CD14-positive monocyte (primary cell): Measurements from ENCODE around the gene OR5H15. TPM values are rescaled to one million over a fixed set of nuclear protein-coding genes. Genes with fewer than 3 reads are reported as not detected.

Source experiments
- DNase-seq, 3 donors: peaks; one replicate each; pipeline ENCODE4 v3.0.0-alpha.2; 2011 to 2022
- H2AFZ ChIP-seq: 2 replicates; pipeline ENCODE4 v1.6.0; 2012; ENCODE audit warnings: mild to moderate bottlenecking, low read depth, low read length, inconsistent platforms; ENCODE audit not compliant: insufficient read depth, poor library complexity, severe bottlenecking
- H3K27ac ChIP-seq, 2 donors: 1 replicate in 1 of 2; 2 replicates in 1 of 2; pipeline ENCODE4 v1.5.1; 2012 to 2013; ENCODE audit warnings: low read length in 2 of 2, control low read depth in 1 of 2, inconsistent platforms in 1 of 2, low read depth in 1 of 2, mild to moderate bottlenecking in 1 of 2
- H3K27me3 ChIP-seq, 2 donors: one replicate each; pipeline versions ENCODE4 v1.6.0 to v1.6.1; 2011 to 2013; ENCODE audit warnings: low read length in 2 of 2; ENCODE audit not compliant: control insufficient read depth in 2 of 2, insufficient read depth in 2 of 2
- H3K36me3 ChIP-seq, 2 donors: replicated peaks in 1 of 2; 1 replicate in 1 of 2; 2 replicates in 1 of 2; pipeline versions ENCODE4 v1.5.1 to v1.6.1; 2012 to 2013; ENCODE audit warnings: low read length in 2 of 2, control low read depth in 1 of 2, inconsistent platforms in 1 of 2, mild to moderate bottlenecking in 1 of 2; ENCODE audit not compliant: insufficient read depth in 2 of 2, control insufficient read depth in 1 of 2
- H3K4me1 ChIP-seq, 2 donors: 1 replicate in 1 of 2; 2 replicates in 1 of 2; pipeline versions ENCODE4 v1.5.1 to v1.6.1; 2012 to 2013; ENCODE audit warnings: low read length in 2 of 2, control low read depth in 1 of 2, inconsistent platforms in 1 of 2, mild to moderate bottlenecking in 1 of 2, moderate library complexity in 1 of 2; ENCODE audit not compliant: insufficient read depth in 2 of 2, control insufficient read depth in 1 of 2
- H3K4me2 ChIP-seq: replicated peaks from 2 replicates; pipeline ENCODE3; 2012; ENCODE audit warnings: low read length, moderate library complexity, mild to moderate bottlenecking; ENCODE audit not compliant: poor library complexity, severe bottlenecking; ENCODE audit errors: extremely low read depth
- H3K4me3 ChIP-seq, 3 experiments: fragments of 200-600 bp in 1 of 3; sonication (generic) in 1 of 3; replicated peaks in 1 of 3; 1 replicate in 2 of 3; 2 replicates in 1 of 3; pipeline ENCODE4 v1.5.1; 2011 to 2013; ENCODE audit warnings: low read length in 3 of 3, mild to moderate bottlenecking in 3 of 3, control low read depth in 2 of 3, low read depth in 2 of 3, inconsistent platforms in 1 of 3, moderate library complexity in 1 of 3
- H3K79me2 ChIP-seq: 2 replicates; pipeline ENCODE4 v1.6.0; 2012; ENCODE audit warnings: mild to moderate bottlenecking, control low read depth, inconsistent platforms, low read length, moderate library complexity; ENCODE audit not compliant: insufficient read depth
- H3K9ac ChIP-seq: 2 replicates; pipeline ENCODE4 v1.6.0; 2017; ENCODE audit warnings: low read length, mild to moderate bottlenecking; ENCODE audit not compliant: insufficient read depth, poor library complexity, severe bottlenecking
- H3K9me3 ChIP-seq, 2 donors: replicated peaks in 1 of 2; 1 replicate in 1 of 2; 2 replicates in 1 of 2; pipeline versions ENCODE4 v1.5.1 to v1.6.1; 2012 to 2013; ENCODE audit warnings: low read length in 2 of 2, control low read depth in 1 of 2; ENCODE audit not compliant: control insufficient read depth in 1 of 2, insufficient read depth in 1 of 2
- H4K20me1 ChIP-seq: 2 replicates; pipeline ENCODE4 v1.6.0; 2012; ENCODE audit warnings: mild to moderate bottlenecking, low read length, control low read depth, moderate library complexity; ENCODE audit not compliant: insufficient read depth
- H3K27ac Mint-ChIP-seq, 7 donors: one replicate each; pipeline ENCODE4 v1.8.0; 2020; ENCODE audit warnings: mild to moderate bottlenecking in 7 of 7, mixed read lengths in 7 of 7, moderate library complexity in 6 of 7, inconsistent platforms in 2 of 7
- H3K27me3 Mint-ChIP-seq, 3 donors: one replicate each; pipeline ENCODE4 v1.8.0; 2021 to 2022; ENCODE audit warnings: low read depth in 3 of 3, mild to moderate bottlenecking in 3 of 3, mixed read lengths in 3 of 3, moderate library complexity in 3 of 3, inconsistent platforms in 1 of 3
- H3K36me3 Mint-ChIP-seq, 2 donors: one replicate each; pipeline ENCODE4 v1.8.0; 2020; ENCODE audit warnings: mixed read lengths in 2 of 2, inconsistent platforms in 1 of 2, mild to moderate bottlenecking in 1 of 2
- H3K4me1 Mint-ChIP-seq: one replicate; pipeline ENCODE4 v1.8.0; 2020; ENCODE audit warnings: mild to moderate bottlenecking, mixed read lengths
- H3K4me3 Mint-ChIP-seq, 2 donors: one replicate each; pipeline ENCODE4 v1.8.0; 2020; ENCODE audit warnings: mild to moderate bottlenecking in 2 of 2, mixed read lengths in 2 of 2, moderate library complexity in 1 of 2
- H3K9me3 Mint-ChIP-seq, 7 donors: one replicate each; pipeline ENCODE4 v1.8.0; 2020 to 2022; ENCODE audit warnings: mixed read lengths in 7 of 7, mild to moderate bottlenecking in 6 of 7, moderate library complexity in 6 of 7, inconsistent platforms in 2 of 7
- CTCF ChIP-seq: fragments of 200-600 bp; IDR thresholded peaks from one replicate; pipeline ENCODE4 v1.8.0; 2022; ENCODE audit warnings: antibody characterized with exemption, mild to moderate bottlenecking
- WGBS: methylation state at CpG from one replicate; pipeline ENCODE4 v1.1.5; 2013; ENCODE audit warnings: missing lambda C conversion rate; ENCODE audit not compliant: insufficient coverage; 5-methylcytosine and 5-hydroxymethylcytosine counted together
- intact Hi-C, 2 donors: fragments of 100-400 bp; cut with micrococcal nuclease; formaldehyde crosslinking; loops; one replicate each; pipeline versions ENCODE4 v1.15.0 to v1.15.1; 2023
- polyA minus RNA-seq: library from RNA; depleted of rRNA, polyadenylated mRNA; stranded (reverse); fragments of >200 nt; gene quantifications from 2 replicates; pipeline ENCODE4 v1.2.3, GENCODE V29; 2012
- polyA plus RNA-seq, 3 donors: library from polyadenylated mRNA; depleted of rRNA in 1 of 3; unstranded in 2 of 3; stranded (reverse) in 1 of 3; fragments of 300-500 nt in 2 of 3; fragments of >200 nt in 1 of 3; fragmentation: Illumina TruSeq in 2 of 3; gene quantifications; 1 replicate in 2 of 3; 2 replicates in 1 of 3; pipeline ENCODE4 v1.2.3, GENCODE V29; 2012 to 2021
- total RNA-seq, 12 experiments: library from RNA in 1 of 12; stranded (reverse) in 1 of 12; fragments of 120-200 nt in 1 of 12; gene quantifications; one replicate each; pipeline ENCODE4 v1.2.4 and lab custom pipeline; 2013 to 2026; ENCODE audit warnings: mixed read lengths in 6 of 12, inconsistent platforms in 1 of 12

The OR5H15 gene
- not detected for total RNA-seq (2013)
- not detected for polyA plus RNA-seq
- polyA minus RNA-seq: not detected in 2 replicates
- 0 to 0.12 (median 0) reads per million in 11 experiments for total RNA-seq (lab: John Stamatoyannopoulos, UW)

DNA sequence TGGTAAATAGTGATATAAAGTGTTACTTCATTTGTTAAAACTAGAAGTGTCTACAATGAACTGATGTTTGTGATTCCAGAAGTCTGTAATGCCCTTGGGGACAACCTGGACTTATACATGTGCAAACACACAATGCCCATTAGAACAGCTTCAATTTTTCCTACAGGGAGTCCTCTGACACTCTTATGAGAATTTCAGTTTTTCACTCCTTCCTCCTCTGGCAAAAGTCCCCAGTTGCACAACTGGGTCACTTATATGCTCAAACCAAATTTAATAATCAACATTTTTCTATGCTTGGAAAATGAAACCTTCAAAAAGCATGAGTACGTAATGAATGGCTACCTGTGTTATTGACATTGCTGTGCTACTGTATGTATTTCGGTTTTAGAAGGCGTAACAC is at the start of gene OR5H15:
TSS of gene OR5H15 (plus strand) at position 301 of the 400 bp plus-strand sequence. CDS start 2,004 bp downstream, outside the sequence.
- H3K4me2 ChIP-seq: no peak within 1 kb of the TSS
- Mint-ChIP-seq H3K27ac (no peak within 1 kb of the TSS), H3K36me3 (no peaks in the 10 kb centered on the region), H3K4me3 (no peak within 1 kb of the TSS), H3K27me3 (peaks cover 0 to 4% (median 0%) of the 10 kb centered on the region in 3 donors), H3K9me3 (peaks cover 0 to 15% (median 6%) of the 10 kb centered on the region in 7 donors), H3K4me1 (peaks cover 10% of the 10 kb centered on the region)
- intact Hi-C loops: no loop called here
- TF ChIP-seq CTCF: no peak
- H4K20me1 ChIP-seq: no peaks in the 10 kb centered on the region
- peaks cover 0 to 6% of the 10 kb centered on the region in 2 donors for H3K4me1 ChIP-seq
- no CpG with 5 or more reads among the region's 3 CpGs for WGBS
- H3K9me3 ChIP-seq: peaks cover 0 to 4% of the 10 kb centered on the region in 2 donors
- no peaks in the 10 kb centered on the region for H3K27me3 ChIP-seq
- no peak within 1 kb of the TSS for H3K4me3 ChIP-seq
- no peaks in the 10 kb centered on the region for H3K79me2 ChIP-seq
- H2AFZ ChIP-seq: no peak within 1 kb of the TSS
- no peak within 1 kb of the TSS for H3K9ac ChIP-seq
- H3K36me3 ChIP-seq: no peaks in the 10 kb centered on the region
- DNase-seq: no peak
- H3K27ac ChIP-seq: no peak within 1 kb of the TSS

- no peak within 1 kb of the TSS for H3K27ac ChIP-seq
- H3K4me3 ChIP-seq: no peak within 1 kb of the TSS
- no peak for DNase-seq
- no peak within 1 kb of the TSS for H2AFZ ChIP-seq
- Mint-ChIP-seq H3K36me3 (no peaks in the 10 kb centered on the region), H3K27ac (no peak within 1 kb of the TSS), H3K4me1 (no peaks in the 10 kb centered on the region), H3K9me3 (peaks cover 2 to 8% (median 6%) of the 10 kb centered on the region in 7 donors), H3K4me3 (no peak within 1 kb of the TSS), H3K27me3 (peaks cover 0 to 2% (median 0%) of the 10 kb centered on the region in 3 donors)
- no peaks in the 10 kb centered on the region for H4K20me1 ChIP-seq
- WGBS: no CpG with 5 or more reads among the region's 1 CpG
- H3K79me2 ChIP-seq: no peaks in the 10 kb centered on the region
- H3K4me1 ChIP-seq: no peaks in the 10 kb centered on the region
- no peaks in the 10 kb centered on the region for H3K27me3 ChIP-seq
- H3K9me3 ChIP-seq: peaks cover 0 to 5% of the 10 kb centered on the region in 2 donors
- H3K4me2 ChIP-seq: no peak within 1 kb of the TSS
- intact Hi-C loops: no loop called here
- no peak within 1 kb of the TSS for H3K9ac ChIP-seq
- H3K36me3 ChIP-seq: no peaks in the 10 kb centered on the region
- no peak for TF ChIP-seq CTCF
Observed at GRCh38 chr3:98130421-98130820, 36.1 kb upstream of the OR5H15 start, which contains the start of gene OR5H1. TSS of gene OR5H1 (plus strand) at chr3:98130721. CDS start at chr3:98132698, 1,977 bp downstream.
